Ovary (tissue), 9 donors: ENCODE measurements around the gene CDYL2. TPM values are rescaled to one million over a fixed set of nuclear protein-coding genes. Genes with fewer than 3 reads are reported as not detected.

Source experiments
- DNase-seq, 5 donors: peaks; one replicate each; pipeline ENCODE4 v3.0.0-alpha.2; 2019 to 2020
- H3K27ac ChIP-seq, 2 donors: fragments of 200-600 bp; one replicate each; pipeline versions ENCODE4 v1.5.1 to v1.8.0; 2019 to 2022
- H3K27me3 ChIP-seq: fragments of 200-600 bp; one replicate; pipeline ENCODE4 v1.8.0; 2022
- H3K36me3 ChIP-seq: fragments of 200-600 bp; sonication (generic); one replicate; pipeline ENCODE4 v1.5.1; 2019
- H3K4me1 ChIP-seq: one replicate; pipeline ENCODE4 v1.8.1; 2013; ENCODE audit warnings: mild to moderate bottlenecking, moderate library complexity; ENCODE audit not compliant: insufficient read depth
- H3K4me3 ChIP-seq: fragments of 200-600 bp; sonication (generic); one replicate; pipeline ENCODE4 v1.5.1; 2017
- H3K9me3 ChIP-seq, 2 donors: fragments of 200-600 bp in 1 of 2; sonication (generic) in 1 of 2; one replicate each; pipeline versions ENCODE4 v1.5.1 to v1.8.1; 2013 to 2019; ENCODE audit warnings: mild to moderate bottlenecking in 1 of 2, moderate library complexity in 1 of 2
- CTCF ChIP-seq, 3 donors: fragments of 450-650 bp in 2 of 3; fragments of 200-600 bp in 1 of 3; IDR thresholded peaks; one replicate each; pipeline versions ENCODE4 v1.5.1 to v1.8.0; 2016 to 2022; ENCODE audit warnings: antibody characterized with exemption in 3 of 3, mild to moderate bottlenecking in 1 of 3
- EP300 ChIP-seq: sonication (generic); formaldehyde crosslinking; IDR thresholded peaks from one replicate; pipeline ENCODE4 v1.6.1; 2017; ENCODE audit warnings: antibody characterized with exemption
- POLR2A ChIP-seq: fragments of 450-650 bp; IDR thresholded peaks from one replicate; pipeline ENCODE4 v1.6.1; 2017; ENCODE audit warnings: antibody characterized with exemption, mild to moderate bottlenecking, moderate library complexity
- WGBS, 3 donors: extraction: QIAGEN DNeasy Blood & Tissue Kit in 1 of 3; methylation state at CpG; one replicate each; pipeline versions ENCODE4 v1.1.5 to v1.1.7; 2013 to 2017; 5-methylcytosine and 5-hydroxymethylcytosine counted together
- intact Hi-C, 4 donors: fragments of 100-400 bp; cut with DNase I; formaldehyde crosslinking; loops; one replicate each; pipeline versions ENCODE4 v1.11.0 to v1.15.1; 2022 to 2023
- polyA plus RNA-seq, 2 donors: library from polyadenylated mRNA; stranded (reverse); fragments of 200-250 nt in 1 of 2; fragments of 350-450 nt in 1 of 2; fragmentation: Illumina TruSeq in 1 of 2; extraction: RNeasy Lipid Tissue Mini Kit (QIAGEN cat#74804) in 1 of 2; gene quantifications; one replicate each; pipeline ENCODE4 v1.2.3, GENCODE V29; 2013 to 2014
- total RNA-seq, 7 donors: library from RNA; depleted of rRNA in 2 of 7; stranded (reverse); fragments of >200 nt in 2 of 7; fragmentation: NEBNext Ultra II Directional in 3 of 7; extraction: Animal tissue kit (Norgen Biotek cat#: 25700) in 3 of 7; gene quantifications; one replicate each; pipeline versions ENCODE4 v1.1.0 to v1.2.4, GENCODE V29; 2016 to 2023
- donor health status: DM: no; HTN: no; CAD: no; lungs with moderate emphysema.
- donor health status: DM: no; HTN: no; CAD: no.
- donor health status: Bipolar disorder and iron deficiency.
- donor health status: DM: yes; HTN: yes; CAD: no.
- donor health status: DM: no; HTN: no; CAD: no.
- donor health status: DM: yes; HTN: yes; CAD: no.

The CDYL2 gene
- total and polyA plus RNA-seq, 9 donors: 0.48 to 4.4 (median 1.8) TPM

DNA sequence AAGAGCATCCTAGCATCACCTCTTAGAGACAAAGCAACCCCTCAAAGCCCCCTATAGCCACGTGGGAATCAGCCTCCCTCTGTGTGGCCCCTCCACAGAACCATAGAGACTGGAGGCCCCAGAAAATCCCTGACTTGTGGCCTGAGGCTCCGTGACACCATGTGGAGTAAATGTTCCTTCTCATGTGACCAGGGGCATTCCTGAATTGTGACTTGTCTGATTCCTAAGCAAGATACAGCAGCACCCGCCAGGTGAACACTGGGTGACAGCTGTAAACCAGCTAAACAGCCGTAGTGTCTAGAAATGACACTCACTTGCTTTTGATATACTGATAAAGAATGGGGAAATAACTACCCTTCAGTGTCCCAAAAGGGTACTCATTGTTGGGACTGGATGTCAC is 184.6 kb downstream of the CDYL2 start:
- no peak overlapping the region for H3K27ac ChIP-seq
- TF ChIP-seq CTCF (IDR thresholded peaks at IDR 0.05) (no peak), EP300 (no peak), POLR2A (no peak)
- no peaks in the 10 kb centered on the region for H3K27me3 ChIP-seq
- H3K4me1 ChIP-seq: no peaks in the 10 kb centered on the region
- H3K4me3 ChIP-seq: no peak overlapping the region
- intact Hi-C loops: no loop called here
- H3K9me3 ChIP-seq: no peaks in the 10 kb centered on the region
- WGBS, 3 donors: 75 to 83% (median 78%) methylated on average over 4 of the region's 4 CpGs
- DNase-seq: no peak
- no peaks in the 10 kb centered on the region for H3K36me3 ChIP-seq

DNA sequence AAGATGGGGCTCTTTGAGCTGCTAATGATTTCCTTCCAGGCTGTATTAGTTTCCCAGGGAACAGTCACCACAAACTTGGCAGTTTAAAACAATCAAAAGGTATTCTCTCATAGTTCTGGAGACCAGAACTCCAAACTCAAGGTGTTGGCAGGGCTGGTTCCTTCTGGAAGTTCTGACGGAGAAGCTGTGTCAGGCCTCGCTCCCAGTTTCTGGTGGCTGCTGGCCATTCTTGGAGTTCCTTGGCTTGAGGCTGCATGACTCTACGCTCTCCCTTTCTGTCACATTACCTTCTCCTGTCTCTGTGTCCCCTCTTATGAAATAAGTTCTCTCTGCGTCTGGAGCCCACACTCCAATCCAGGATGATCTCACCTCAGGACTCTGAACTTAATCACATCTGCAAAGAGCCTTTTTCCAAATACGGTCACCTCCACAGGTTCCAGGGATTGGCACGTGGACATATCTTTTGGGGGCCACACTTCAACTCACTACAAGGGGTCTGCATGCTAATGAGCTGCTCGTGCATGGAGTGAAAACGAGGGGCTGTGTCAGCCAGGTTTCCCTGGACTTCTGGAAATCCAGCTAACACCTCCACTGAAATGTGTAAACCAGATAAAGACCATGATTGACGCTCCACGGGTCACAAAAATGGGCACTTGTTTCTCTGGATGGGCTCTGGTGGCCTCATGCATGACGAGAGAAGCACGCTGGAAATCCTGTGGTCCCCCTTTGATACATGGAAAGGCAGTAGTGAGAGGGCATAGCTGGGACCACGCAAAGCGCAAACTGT is 185.3 kb downstream of the CDYL2 start:
- 90 to 96% (median 93%) methylated on average over 14 of the region's 14 CpGs for WGBS, 3 donors
- no peak for DNase-seq
- TF ChIP-seq POLR2A: no peak
- TF ChIP-seq EP300: no peak
- no peak for TF ChIP-seq CTCF (IDR thresholded peaks at IDR 0.05)
- no peaks in the 10 kb centered on the region for H3K36me3 ChIP-seq
- H3K27me3 ChIP-seq: no peaks in the 10 kb centered on the region
- no peaks in the 10 kb centered on the region for H3K9me3 ChIP-seq
- no peaks in the 10 kb centered on the region for H3K4me1 ChIP-seq
- no peak overlapping the region for H3K27ac ChIP-seq
- H3K4me3 ChIP-seq: no peak overlapping the region
- intact Hi-C loops: no loop called here

DNA sequence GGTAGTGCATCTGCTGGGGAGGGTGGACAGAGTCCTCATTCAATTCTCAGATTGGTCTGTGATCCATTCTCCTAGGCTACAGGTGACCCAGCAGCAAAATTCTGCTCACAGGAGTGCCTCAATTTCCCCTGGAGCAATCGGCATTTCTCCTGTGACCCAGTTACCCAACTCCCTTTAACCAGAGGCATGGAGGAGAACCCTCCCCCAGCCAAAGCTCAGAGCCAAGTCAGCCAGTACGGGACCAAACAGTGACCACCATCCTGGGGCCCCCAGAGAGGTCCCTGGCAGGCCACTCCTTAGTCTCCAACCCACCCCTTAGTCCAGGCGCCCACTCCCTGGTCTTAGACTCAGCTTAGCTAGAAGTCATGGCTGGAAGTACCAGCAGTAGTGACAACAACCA is 188.0 kb downstream of the CDYL2 start:
- TF ChIP-seq CTCF (IDR thresholded peaks at IDR 0.05) (no peak), EP300 (no peak), POLR2A (no peak)
- WGBS, 3 donors: 87 to 93% (median 89%) methylated on average over 3 of the region's 3 CpGs
- Histone ChIP-seq H3K4me1 (no peaks in the 10 kb centered on the region), H3K36me3 (no peaks in the 10 kb centered on the region), H3K27ac (no peak overlapping the region), H3K9me3 (no peaks in the 10 kb centered on the region), H3K27me3 (no peaks in the 10 kb centered on the region), H3K4me3 (no peak overlapping the region)
- intact Hi-C loops: no loop called here
- DNase-seq: no peak

GRCh38 chr16:80615735-80616134 is 188.7 kb downstream of the CDYL2 start:
- Histone ChIP-seq H3K9me3 (no peaks in the 10 kb centered on the region), H3K27ac (no peak overlapping the region), H3K4me1 (no peaks in the 10 kb centered on the region), H3K4me3 (no peak overlapping the region), H3K27me3 (no peaks in the 10 kb centered on the region), H3K36me3 (no peaks in the 10 kb centered on the region)
- WGBS, 3 donors: 85 to 90% (median 86%) methylated on average over 12 of the region's 12 CpGs
- TF ChIP-seq POLR2A: no peak
- no peak for TF ChIP-seq EP300
- no peak for TF ChIP-seq CTCF (IDR thresholded peaks at IDR 0.05)
- intact Hi-C loops: no loop called here
- no peak for DNase-seq
